ENCODE results near the gene SLC2A3.
"Not testable (repeated sequence)": the region's sequence is repeated elsewhere in the genome, so short reads cannot be mapped to it uniquely, and the experiment has no call there.

The SLC2A3 gene

DNA sequence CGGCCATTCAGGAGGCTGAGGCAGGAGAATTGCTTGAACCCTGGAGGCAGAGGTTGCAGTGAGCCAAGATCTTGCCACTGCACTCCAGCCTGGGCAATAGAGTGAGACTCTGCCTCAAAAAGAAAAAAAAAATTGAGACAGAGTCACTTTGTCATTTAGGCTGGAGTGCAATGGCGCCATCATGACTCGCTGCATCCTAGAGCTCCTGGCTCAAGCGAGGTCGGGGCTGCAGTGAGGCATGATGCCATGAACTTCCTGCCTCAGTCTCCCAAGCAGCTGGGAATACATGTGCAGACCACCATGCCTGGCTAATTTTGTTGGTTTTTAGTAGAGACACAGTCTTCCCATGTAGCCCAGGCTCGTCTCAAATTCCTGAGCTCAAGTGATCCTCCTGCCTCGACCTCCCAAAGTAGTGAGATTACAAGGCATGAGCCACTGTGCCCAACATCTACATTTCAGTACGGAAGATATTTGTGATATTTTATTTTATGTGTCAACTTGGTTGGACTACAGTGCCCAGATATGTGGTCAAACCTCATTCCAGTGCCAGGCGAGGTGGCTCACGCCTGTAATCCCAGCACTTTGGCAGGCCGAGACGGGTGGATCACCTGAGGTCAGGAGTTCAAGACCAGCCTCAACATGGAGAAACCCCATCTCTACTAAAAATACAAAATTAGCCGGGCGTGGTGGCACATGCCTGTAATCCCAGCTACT is 14.4 kb upstream of the SLC2A3 start:
- DNase-seq: not testable (repeated sequence)

GRCh38 chr12:7948589-7949260 is 12.7 kb upstream of the SLC2A3 start:
- no peak for DNase-seq

GRCh38 chr12:7947011-7947410 is 11.0 kb upstream of the SLC2A3 start:
- DNase-seq: no peak

DNA sequence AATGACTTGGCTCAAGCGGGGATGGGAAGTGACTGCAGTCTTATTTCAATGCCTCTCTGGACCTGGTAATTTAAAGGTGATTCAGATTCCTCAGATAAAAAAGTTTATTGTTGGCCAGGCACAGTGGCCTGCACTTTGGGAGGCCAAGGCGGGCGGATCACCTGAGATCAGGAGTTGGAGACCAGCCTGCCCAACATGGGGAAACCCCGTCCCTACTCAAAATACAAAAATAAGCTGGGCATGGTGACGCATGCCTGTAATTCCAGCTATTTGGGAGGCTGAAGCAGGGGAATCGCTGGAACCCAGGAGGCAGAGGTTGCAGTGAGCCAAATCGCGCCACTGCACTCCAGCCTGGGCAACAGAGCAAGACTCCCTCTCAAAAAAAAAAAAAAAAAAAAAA is 8.8 kb upstream of the SLC2A3 start:
- DNase-seq: not testable (repeated sequence)

- no peak for DNase-seq
These were observed 4.9 kb upstream of the SLC2A3 start for GRCh38 chr12:7940906-7941305.

- peak; percentile 51 for DNase-seq
These were observed 2.0 kb upstream of the SLC2A3 start for GRCh38 chr12:7937833-7938506.

- no peak for DNase-seq
These were observed 996 bp downstream of the SLC2A3 start for GRCh38 chr12:7934889-7935492.

DNA sequence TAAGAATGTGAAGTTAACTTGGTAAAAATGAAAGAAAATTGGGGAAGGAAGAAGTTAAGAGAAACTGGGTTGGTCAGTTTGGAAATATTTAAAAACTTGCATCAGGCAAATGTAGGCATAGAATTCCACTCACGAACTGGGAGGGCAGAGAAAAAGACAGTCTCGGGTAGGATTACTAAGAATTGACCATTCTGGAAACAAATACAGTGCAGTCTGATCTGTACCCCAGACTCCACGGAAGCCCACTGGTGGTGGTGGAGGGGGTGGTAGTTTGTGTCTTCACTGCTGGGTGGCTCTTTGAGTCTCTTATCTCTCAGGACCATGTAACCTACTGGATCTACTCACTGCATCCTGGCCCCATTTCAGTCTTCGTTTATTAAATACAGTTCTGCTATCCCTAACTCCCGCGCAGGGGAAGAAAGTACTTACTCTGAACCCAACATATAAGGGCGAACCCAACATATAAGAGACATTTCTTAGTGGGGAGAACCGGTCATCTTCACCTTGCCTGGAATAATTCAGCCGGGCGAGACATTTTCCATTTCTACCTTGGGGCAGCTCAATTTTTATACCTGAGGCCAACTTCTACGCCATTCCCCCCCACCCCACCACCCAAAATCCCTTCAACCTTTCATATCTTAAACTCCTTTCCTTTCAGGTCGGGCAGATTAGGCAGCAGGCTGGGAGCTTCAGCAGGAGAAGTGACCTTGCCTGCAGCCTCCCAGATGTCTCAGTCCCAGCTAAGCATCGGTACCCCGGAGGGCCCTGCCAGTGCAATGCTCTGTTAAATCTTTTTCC is 1.7 kb downstream of the SLC2A3 start:
- no peak for DNase-seq

DNA sequence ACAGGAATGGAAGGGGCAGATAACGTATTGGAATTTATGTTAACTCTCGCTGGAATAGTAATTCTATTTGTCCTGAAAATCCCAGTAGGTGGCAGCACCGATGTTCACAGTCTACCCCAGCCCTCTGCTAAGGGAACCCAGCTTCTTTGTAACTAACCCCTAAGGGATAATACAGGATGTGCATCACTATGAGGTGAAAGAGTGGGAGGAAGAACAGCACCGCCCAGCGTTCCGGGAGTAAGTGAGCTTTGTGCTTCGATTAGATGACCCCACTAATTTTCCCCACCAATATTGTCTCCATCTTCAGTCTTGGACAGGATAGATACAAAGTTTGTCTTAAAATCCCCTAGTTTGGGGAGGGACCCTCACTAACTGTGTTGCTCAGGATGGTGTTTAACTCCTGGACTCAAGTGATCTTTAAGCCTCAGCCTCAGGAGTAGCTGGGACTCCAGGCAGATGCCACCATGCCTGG is 2.7 kb downstream of the SLC2A3 start:
- peak; percentile 80 for DNase-seq

- DNase-seq: not testable (repeated sequence)
These were observed 3.3 kb downstream of the SLC2A3 start for GRCh38 chr12:7932599-7933240.

GRCh38 chr12:7929083-7929792 is 6.7 kb downstream of the SLC2A3 start:
- no peak for DNase-seq

DNA sequence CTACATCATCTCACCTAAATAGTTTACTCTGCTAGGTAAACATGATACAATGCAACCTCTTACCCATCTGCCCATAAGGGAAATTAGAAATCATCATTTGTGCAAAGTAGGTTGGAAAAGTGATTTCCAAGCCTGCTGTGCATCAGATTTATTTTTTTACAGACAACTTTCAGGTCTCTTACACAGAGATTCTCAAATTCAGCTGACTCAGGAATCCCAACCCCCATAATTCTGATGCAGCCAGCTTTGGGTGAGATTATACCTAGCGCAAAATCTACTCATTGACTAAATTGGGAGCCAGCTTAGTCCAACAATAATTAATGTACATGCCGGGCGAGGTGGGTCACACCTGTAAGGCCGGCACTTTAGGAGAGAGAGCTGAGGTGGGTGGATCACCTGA is 8.5 kb downstream of the SLC2A3 start:
- no peak for DNase-seq

DNA sequence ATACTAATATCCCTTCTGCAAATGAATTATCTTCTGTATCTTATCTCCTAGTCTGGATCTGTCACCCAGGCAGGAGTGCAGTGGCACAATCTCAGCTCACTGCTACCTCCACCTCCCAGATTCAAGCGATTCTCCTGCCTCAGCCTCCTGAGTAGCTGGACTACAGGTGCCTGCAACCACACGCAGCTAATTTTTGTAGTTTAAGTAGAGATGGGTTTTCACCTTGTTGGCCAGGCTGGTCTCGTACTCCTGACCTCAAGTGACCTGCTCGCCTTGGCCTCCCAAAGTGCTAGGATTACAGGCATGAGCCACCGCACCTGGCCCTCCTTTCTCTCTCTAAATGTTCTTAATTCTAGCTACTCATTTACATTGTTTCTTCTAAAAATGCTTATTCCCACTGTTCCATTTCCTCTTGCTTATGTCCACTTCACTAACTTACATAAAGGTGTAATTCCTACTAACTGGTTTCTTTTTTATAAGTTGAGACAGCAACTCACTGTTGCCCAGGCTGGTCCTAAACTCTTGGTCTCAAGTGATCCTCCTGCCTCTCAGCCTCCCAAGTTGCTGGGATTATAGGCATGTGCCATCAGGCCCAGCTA is 9.8 kb downstream of the SLC2A3 start:
- not testable (repeated sequence) for DNase-seq

DNA sequence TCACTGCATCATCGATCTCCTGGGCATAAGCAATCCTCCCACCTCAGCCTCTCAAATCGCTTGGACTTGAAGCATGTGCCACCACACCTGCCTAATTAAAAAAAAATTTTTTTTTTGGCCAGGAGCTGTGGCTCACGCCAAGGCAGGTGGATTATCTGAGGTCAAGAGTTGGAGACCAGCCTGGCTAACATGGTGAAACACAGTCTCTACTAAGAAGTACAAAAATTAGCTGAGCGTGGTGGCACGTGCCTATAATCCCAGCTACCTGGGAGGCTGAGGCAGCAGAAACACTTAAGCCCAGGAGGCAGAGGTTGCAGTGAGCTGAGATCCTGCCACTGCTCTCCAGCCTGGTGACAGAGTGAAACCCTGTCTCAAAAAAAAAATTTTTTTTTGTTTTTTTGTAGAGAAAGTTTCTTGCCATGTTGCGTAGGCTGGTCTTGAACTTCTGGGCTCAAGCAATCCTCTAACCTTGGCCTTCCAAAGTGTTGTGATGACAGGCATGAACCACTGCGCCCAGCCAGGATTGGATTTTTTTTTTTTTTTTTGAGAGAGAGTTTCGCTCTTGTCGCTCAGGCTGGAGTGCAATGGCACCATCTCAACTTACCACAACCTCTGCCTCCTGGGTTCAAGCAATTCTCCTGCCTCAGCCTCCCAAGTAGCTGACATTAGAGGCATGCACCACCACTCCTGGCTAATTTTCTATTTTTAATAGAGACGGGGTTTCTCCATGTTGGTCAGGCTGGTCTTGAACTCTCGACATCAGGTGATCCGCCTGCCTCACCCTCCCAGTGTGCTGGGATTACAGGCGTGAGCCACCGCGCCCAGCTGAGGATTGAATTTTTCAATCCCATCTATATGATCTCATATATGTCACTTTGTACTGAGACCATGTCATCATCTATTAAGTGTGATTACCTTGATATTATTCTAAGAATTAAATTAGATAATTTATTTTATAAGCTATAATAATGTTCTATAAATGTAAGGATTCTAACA is 12.4 kb downstream of the SLC2A3 start:
- DNase-seq: no peak

- not testable (repeated sequence) for DNase-seq
These were observed 14.8 kb downstream of the SLC2A3 start for GRCh38 chr12:7921181-7921580.

GRCh38 chr12:7918268-7918590 is 17.8 kb downstream of the SLC2A3 start:
- not testable (repeated sequence) for DNase-seq

- DNase-seq: no peak
These were observed 18.4 kb downstream of the SLC2A3 start for GRCh38 chr12:7917392-7918267.

DNA sequence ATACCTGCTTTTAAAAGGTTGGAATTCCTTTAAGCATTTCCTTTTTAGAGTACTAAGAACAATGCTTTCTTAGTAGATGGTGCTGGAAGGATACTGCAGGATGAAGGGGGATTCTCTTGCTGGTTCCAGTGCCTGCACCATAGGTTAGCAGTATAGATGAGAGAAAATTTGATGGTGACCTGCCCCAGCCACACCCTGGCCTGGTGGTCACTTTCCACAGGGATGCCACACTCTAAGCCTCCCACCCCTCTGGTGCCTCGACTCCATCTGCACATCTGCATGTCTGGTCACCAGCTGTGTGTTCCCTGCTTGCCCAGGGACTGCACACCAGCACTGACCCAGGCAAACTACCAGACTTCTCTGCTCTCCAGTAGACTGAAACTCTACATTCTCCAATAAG is 19.1 kb downstream of the SLC2A3 start:
- DNase-seq: no peak

Data from left hindlimb (tissue), 1 donor.